NAMALWA (cell line): ENCODE results near the gene HNRNPF.

Experiments
- DNase-seq: peaks from one replicate; pipeline ENCODE4 v3.0.0-alpha.2; 2015; ENCODE audit warnings: low spot score

HNRNPF gene

DNA sequence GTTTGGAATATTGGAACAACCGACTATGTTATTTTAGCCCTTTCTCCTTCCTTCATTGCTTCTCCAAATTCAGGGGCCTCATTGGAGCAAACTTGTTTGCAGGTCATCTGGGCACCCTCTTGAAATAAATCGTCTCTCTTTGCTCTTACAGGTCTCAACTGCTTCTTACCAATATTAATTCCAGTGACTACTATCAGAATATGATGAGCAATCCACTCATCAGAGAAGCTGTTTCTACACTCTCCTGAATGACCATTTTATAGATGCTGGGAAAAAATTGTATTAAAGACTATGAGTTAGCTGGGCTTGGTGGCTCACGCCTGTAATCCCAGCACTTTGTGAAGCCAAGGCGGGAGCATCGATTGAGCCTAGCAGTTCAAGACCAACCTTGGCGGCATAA, 12.5 kb upstream of the HNRNPF start:
- DNase-seq: no peak

GRCh38 chr10:43421201-43421507, 12.2 kb upstream of the HNRNPF start:
- no peak for DNase-seq

- peak; percentile 89 for DNase-seq
Observed at GRCh38 chr10:43420369-43421200, 11.6 kb upstream of the HNRNPF start.

- no peak for DNase-seq
Observed at GRCh38 chr10:43419997-43420368, 11.0 kb upstream of the HNRNPF start.

GRCh38 chr10:43417950-43418768, 9.2 kb upstream of the HNRNPF start:
- DNase-seq: peak; percentile 84

GRCh38 chr10:43415544-43415943, 6.6 kb upstream of the HNRNPF start:
- no peak for DNase-seq

DNA sequence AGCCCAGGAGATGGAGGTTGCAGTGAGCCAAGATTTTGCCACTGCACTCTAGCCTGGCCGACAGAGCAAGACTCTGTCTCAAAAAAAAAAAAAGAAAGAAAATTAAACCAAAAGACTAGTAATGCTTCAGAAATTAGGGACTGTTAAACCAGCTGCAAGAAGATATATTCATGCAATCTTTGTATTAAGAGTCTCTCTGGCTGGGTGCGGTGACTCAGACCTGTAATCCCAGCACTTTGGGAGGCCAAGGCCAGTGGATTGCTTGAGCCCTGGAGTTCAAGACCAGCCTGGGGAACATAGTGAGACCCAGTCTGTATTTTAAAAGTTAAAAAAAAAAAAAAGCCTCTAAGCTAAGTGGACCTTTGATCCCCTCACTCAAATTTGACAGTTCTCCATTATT, 2.5 kb upstream of the HNRNPF start:
- no peak for DNase-seq

DNA sequence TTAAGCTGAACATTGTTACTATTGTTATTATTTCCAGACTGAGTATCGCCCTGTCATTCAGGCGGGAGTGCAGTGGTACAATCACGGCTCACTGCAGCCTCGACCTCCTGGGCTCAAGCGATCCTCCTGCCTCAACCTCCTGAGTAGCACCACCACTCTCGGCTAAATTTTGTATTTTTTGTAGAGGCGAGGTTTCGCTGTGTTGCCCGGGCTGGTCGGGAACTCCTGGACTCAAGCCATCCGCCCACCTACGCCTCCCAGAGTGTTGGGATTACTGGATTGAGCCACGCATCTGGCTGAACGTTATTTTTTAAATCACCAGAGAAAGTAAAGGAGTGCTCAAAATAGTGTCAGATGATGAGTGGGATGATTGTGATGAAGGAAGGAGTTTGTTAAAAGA, 1.4 kb upstream of the HNRNPF start:
- DNase-seq: no peak

DNA sequence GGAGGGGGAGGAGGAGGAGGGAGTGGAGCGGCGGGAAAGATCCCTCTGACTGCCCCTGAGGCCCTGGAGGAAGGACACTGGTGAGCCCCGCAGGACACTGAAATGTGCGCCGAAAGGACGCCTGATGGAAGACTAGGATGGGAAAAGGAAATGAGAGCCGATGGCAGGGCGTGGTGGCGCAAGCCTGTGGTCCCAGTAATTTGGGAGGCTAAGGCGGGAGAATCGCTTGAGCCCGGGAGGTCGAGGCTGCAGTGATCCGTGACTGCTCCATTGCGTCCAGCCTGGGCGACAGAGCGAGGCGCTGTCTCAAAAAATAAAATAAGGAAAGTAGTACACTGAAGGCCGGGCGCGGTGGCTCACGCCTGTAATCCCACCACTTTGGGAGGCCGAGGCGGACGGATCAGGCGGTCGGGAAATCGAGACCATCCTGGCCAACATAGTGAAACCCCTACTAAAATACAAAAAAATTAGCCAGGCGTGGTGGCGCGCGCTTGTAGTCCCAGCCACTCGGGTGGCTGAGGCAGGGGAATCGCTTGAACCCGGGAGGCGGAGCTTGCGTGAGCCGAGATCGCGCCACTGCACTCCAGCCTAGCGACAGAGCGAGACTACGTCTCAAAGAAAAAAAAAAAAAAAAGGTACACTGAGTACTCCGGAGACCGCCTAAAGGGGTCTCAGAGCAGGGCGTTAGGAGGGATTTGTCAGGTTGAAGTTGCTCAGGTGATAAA, 561 bp upstream of the HNRNPF start:
- DNase-seq: peak; percentile 84

- DNase-seq: no peak
Observed at GRCh38 chr10:43408331-43408709, 666 bp downstream of the HNRNPF start.

- peak; percentile 91 for DNase-seq
Observed at GRCh38 chr10:43407576-43408330, 1.2 kb downstream of the HNRNPF start.

DNA sequence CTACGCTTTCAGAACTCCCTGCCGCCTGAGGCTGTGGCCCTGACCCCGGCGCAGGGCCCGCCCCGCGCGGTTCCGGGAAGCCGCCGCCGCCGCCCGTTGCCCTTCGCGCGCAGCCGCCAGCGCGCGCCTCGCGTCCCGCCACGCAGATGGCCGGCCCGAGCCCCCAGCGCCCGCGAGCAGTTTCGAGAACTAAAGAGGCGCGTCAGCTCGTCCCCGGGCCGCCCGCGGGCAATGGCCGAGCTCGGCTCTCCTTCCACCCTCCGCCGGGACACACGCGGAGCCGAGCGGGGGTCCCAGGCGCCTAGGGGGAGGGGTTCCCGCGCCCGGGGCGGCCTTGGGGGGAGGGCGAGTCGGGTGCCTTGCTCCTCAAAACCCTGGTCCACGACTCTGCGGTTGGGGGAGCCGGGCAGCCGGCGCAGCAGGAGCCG, 1.8 kb downstream of the HNRNPF start:
- peak; percentile 66 for DNase-seq

GRCh38 chr10:43404704-43405084, 4.3 kb downstream of the HNRNPF start:
- peak; percentile 55 for DNase-seq

GRCh38 chr10:43403911-43404703, 4.9 kb downstream of the HNRNPF start:
- no peak for DNase-seq

GRCh38 chr10:43402880-43403452, 6.0 kb downstream of the HNRNPF start:
- DNase-seq: no peak

GRCh38 chr10:43402176-43402575, 6.8 kb downstream of the HNRNPF start:
- no peak for DNase-seq

- no peak for DNase-seq
Observed at GRCh38 chr10:43401627-43402026, 7.4 kb downstream of the HNRNPF start.

GRCh38 chr10:43399320-43400310, 9.4 kb downstream of the HNRNPF start:
- no peak for DNase-seq

DNA sequence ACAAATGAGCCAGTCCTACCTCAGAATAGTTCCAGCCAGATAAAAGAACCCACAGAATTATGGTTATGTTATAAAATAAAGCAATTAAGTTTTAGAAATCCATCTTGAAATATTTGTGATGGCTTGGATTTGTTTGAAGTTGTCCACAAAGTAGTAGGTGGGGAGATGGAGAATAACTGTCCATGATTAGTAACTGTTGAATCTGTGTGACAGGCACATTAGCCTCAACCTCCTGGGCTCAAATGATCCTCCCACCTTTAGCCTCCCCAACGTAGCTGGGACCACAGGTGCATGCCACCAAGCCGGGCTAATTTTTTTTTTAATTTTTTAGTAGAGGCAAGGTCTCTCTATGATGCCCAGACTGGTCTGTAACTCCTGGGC, 10.1 kb downstream of the HNRNPF start:
- DNase-seq: no peak
